Measurements from ENCODE around the gene FAM163A.

The FAM163A gene

GRCh38 chr1:179794669-179795068 lies 51.6 kb downstream of the FAM163A start:
- Histone ChIP-seq H3K27me3 (ENCODE audit: insufficient read depth, low read depth, severe bottlenecking) (no peaks in the 10 kb centered on the region), H3K36me3 (no peaks in the 10 kb centered on the region), H3K27ac (no peak overlapping the region), H3K4me3 (ENCODE audit: low read depth, low read length) (no peak overlapping the region), H3K9me3 (ENCODE audit: severe bottlenecking) (no peaks in the 10 kb centered on the region)
- TF ChIP-seq, protein P1, sequence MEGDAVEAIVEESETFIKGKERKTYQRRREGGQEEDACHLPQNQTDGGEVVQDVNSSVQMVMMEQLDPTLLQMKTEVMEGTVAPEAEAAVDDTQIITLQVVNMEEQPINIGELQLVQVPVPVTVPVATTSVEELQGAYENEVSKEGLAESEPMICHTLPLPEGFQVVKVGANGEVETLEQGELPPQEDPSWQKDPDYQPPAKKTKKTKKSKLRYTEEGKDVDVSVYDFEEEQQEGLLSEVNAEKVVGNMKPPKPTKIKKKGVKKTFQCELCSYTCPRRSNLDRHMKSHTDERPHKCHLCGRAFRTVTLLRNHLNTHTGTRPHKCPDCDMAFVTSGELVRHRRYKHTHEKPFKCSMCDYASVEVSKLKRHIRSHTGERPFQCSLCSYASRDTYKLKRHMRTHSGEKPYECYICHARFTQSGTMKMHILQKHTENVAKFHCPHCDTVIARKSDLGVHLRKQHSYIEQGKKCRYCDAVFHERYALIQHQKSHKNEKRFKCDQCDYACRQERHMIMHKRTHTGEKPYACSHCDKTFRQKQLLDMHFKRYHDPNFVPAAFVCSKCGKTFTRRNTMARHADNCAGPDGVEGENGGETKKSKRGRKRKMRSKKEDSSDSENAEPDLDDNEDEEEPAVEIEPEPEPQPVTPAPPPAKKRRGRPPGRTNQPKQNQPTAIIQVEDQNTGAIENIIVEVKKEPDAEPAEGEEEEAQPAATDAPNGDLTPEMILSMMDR (IDR thresholded peaks at IDR 0.05; ENCODE audit: low read depth, low read length) = no peak
- no peak for DNase-seq

- no peaks in the 10 kb centered on the region for H3K27me3 ChIP-seq (ENCODE audit: insufficient read depth, low read depth, severe bottlenecking)
- TF ChIP-seq, protein P1 (IDR thresholded peaks at IDR 0.05; ENCODE audit: low read depth, low read length) = no peak
- H3K9me3 ChIP-seq (ENCODE audit: severe bottlenecking) = no peaks in the 10 kb centered on the region
- no peak for DNase-seq
- no peaks in the 10 kb centered on the region for H3K36me3 ChIP-seq
- no peak overlapping the region; the same call in 1 of the 2 replicates for H3K27ac ChIP-seq
- no peak overlapping the region for H3K4me3 ChIP-seq (ENCODE audit: low read depth, low read length)
Observed at GRCh38 chr1:179798213-179798863, 55.2 kb downstream of the FAM163A start.

DNA sequence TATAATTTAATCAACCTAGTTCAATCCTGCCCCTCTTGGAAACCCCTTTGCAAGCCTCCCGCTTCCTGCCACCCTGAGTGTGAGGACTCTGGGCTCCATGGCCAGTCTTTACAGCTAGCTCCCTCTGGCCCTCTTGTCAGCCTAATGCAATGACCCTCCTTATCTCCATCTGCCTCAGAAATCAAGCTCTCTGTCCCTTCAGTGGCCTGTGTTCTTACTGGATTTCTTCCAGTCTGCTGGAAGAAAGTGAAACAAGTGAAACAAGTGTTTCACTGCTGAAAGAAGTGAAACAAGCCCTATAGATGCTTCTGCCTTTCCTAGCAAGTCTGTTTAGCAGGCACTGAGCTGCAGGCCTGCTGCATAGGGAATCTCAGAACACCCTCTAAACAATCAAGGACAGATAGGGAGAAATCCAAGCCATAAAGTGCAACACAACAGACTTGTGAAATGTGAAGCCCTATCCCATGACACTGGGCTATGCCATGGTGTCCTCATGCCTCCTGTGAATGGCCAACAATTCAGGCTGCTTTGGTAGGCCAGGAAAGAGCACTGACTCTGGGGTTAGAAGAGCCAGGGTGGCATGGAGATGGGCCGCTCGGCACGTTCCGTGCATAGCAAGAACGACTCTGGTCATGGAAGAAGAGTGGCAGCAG lies 55.9 kb downstream of the FAM163A start:
- Histone ChIP-seq H3K27me3 (ENCODE audit: insufficient read depth, low read depth, severe bottlenecking) (no peaks in the 10 kb centered on the region), H3K27ac (no peak overlapping the region), H3K9me3 (ENCODE audit: severe bottlenecking) (no peaks in the 10 kb centered on the region), H3K36me3 (no peaks in the 10 kb centered on the region), H3K4me3 (ENCODE audit: low read depth, low read length) (no peak overlapping the region)
- TF ChIP-seq, protein P1 (IDR thresholded peaks at IDR 0.05; ENCODE audit: low read depth, low read length) = no peak
- no peak for DNase-seq

DNA sequence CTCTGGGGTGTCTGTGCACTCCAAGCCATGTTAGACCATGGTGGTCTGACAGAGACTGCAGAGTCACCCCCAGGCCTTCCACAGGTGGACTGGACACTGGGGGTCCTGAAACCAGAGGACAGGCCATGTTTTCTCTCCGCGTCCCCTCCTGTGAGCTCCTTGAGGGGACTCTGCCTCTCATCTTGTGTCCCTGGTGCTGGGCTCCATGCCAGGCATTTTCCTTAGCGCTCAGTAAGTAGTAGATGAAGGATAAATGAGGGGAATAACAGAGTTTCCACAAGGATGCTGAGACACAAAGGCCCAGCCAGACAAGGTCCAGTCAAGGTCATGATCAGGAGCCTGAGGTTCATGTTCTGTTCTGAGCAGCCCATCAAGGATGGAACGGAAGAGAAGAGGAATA lies 57.4 kb downstream of the FAM163A start:
- TF ChIP-seq, protein P1 (IDR thresholded peaks at IDR 0.05; ENCODE audit: low read depth, low read length) = no peak
- H3K27me3 ChIP-seq (ENCODE audit: insufficient read depth, low read depth, severe bottlenecking) = no peaks in the 10 kb centered on the region
- H3K36me3 ChIP-seq = no peaks in the 10 kb centered on the region

DNA sequence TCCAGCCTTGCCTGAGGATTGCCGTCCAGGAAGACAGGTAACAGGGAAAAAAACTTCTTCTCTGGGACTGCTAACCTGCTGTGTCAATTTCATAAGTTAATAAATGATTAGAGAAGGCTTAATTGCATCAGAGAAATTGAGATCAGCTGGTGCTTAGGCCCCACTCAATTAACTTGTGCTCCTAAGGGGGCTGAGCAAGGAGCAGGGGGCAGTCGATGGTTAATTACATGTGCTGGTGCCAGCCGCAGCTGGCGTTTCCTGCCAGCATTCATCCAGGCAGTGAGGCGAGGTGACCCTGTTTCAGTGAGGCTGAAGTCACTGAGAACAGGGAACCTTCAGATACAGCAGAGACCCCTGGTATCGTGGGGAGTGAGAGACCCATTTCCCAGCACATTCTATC lies 60.0 kb downstream of the FAM163A start:
- TF ChIP-seq, protein P1 (IDR thresholded peaks at IDR 0.05; ENCODE audit: low read depth, low read length) = no peak
- no peaks in the 10 kb centered on the region for H3K27me3 ChIP-seq (ENCODE audit: insufficient read depth, low read depth, severe bottlenecking)
- H3K27ac ChIP-seq = no peak overlapping the region
- no peak overlapping the region for H3K4me3 ChIP-seq (ENCODE audit: low read depth, low read length)
- H3K9me3 ChIP-seq (ENCODE audit: severe bottlenecking) = no peaks in the 10 kb centered on the region
- DNase-seq = no peak
- no peaks in the 10 kb centered on the region for H3K36me3 ChIP-seq

More for the DNA sequence above, 57.4 kb downstream of the FAM163A start:
- Histone ChIP-seq H3K27ac (no peak overlapping the region), H3K4me3 (ENCODE audit: low read depth, low read length) (no peak overlapping the region), H3K9me3 (ENCODE audit: severe bottlenecking) (no peaks in the 10 kb centered on the region)
- no peak for DNase-seq

Data from WERI-Rb-1 (cell line).